Suprapubic skin (tissue), 3 donors: ENCODE results near the gene PIGQ.

Experiments
- CTCF ChIP-seq, 2 donors: fragments of 200-600 bp in 1 of 2; fragments of 450-650 bp in 1 of 2; sonication (generic) in 1 of 2; IDR thresholded peaks; one replicate each; pipeline ENCODE4 v1.5.1; 2016 to 2019; ENCODE audit warnings: antibody characterized with exemption in 2 of 2, mild to moderate bottlenecking in 1 of 2, moderate library complexity in 1 of 2
- POLR2A ChIP-seq, 2 donors: fragments of 450-650 bp; IDR thresholded peaks; one replicate each; pipeline ENCODE4 v1.6.1; 2017; ENCODE audit warnings: antibody characterized with exemption in 2 of 2, mild to moderate bottlenecking in 2 of 2, moderate library complexity in 2 of 2

GRCh38 chr16:583815-584591 is 14.2 kb downstream of the PIGQ start:
- no peak for TF ChIP-seq CTCF (IDR thresholded peaks at IDR 0.05)
- no peak for TF ChIP-seq POLR2A (IDR thresholded peaks at IDR 0.05)
